Measurements from ENCODE around the gene POLR2J3. TPM values are rescaled to one million over a fixed set of nuclear protein-coding genes. Genes with fewer than 3 reads are reported as not detected.
"Not testable (repeated sequence)": the region's sequence is repeated elsewhere in the genome, so short reads cannot be mapped to it uniquely, and the experiment has no call there.

POLR2J3 gene
- total RNA-seq, 1 donor from 2014 or later, result 18.9 TPM

DNA sequence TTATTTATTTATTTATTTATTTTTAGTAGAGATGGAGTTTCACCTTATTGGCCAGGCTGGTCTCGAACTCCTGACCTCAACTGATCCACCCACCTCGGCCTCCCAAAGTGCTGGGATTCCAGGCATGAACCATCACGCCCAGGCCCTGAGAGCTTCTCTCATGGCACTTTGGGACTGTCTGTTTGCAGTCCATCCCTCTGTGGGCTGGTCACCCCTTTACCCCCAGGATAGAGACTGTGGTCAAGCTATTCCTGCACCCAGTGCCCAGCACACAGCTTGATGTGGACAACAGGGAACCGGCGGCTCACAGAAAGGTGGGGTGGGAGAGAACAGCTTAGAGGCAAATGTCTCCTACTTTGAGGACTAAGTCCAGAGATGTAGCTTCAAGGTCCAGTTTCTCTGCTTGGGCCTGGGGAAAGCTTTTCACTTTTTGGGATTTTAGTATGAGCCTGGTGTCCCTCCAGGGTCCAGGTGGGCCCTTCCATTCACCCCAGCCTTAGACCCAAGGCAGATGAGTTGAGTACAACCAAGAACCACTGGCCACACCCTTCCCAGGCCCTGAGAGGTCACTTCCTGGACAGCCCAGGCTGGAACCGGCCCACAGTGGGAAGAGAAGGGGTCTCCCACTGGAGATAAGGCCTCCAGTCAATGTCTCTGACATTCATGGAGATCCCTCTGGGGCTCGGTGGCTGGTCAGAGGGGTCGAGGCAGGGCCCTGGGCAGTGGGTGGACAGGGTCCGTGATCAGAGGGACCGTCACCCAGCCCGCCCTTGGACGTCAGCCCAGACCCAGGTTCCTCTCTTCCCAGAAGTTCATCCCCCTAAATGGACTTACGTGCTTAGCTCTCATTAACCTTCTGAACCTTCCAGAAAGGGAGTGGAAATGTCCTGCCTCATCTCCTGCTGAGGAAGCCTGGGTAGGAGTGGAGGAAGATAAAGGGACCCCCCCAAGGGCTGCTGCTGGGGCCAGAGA, 44.3 kb downstream of the POLR2J3 start:
- intact Hi-C loops (cut with DNase I); DNase-seq (ENCODE audit: low spot score): not testable (repeated sequence)

GRCh38 chr7:102527182-102527581, 45.2 kb downstream of the POLR2J3 start:
- DNase-seq (ENCODE audit: low spot score), result peak; percentile 55
- intact Hi-C loops (cut with DNase I), result not testable (repeated sequence)

GRCh38 chr7:102524803-102525202, 47.6 kb downstream of the POLR2J3 start:
- intact Hi-C loops (cut with DNase I), result not testable (repeated sequence)
- peak; percentile 74 for DNase-seq (ENCODE audit: low spot score)

DNA sequence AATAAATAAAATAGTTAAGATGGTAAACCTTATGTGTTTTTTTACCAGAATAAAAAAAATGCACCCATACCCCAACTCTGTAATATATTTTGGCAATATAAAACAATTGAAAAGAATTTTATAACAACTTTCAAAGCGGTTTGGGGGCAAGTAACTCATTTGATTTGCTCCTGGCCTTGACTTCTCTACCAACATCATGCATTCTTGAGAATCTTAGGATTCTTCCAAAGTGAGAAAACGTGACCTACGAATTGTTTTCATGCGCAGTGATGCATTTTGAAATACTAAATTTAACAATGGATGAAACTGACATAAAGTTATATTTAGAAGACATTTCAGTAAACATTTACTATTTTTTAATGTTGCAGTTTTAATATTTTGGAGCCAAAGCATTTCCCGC, 51.6 kb downstream of the POLR2J3 start:
- DNase-seq (ENCODE audit: low spot score); intact Hi-C loops (cut with DNase I): not testable (repeated sequence)

GRCh38 chr7:102517550-102518147, 54.7 kb downstream of the POLR2J3 start, which contains the start of gene RASA4B:
TSS of gene RASA4B (minus strand) at chr7:102517777. CDS start at chr7:102517710, 67 bp downstream.
- peak; percentile 54 for DNase-seq (ENCODE audit: low spot score)
- intact Hi-C loops (cut with DNase I), result not testable (repeated sequence)

Other genes with a start within 250 kb of the POLR2J3 start
- gene SPDYE6, start 216.1 kb downstream of the POLR2J3 start, total RNA-seq, result not detected
- 15.4 TPM for gene PRKRIP1, start 176.2 kb downstream of the POLR2J3 start, total RNA-seq
- 6.8 TPM for gene ORAI2, start 139.0 kb downstream of the POLR2J3 start, total RNA-seq
- 6.5 TPM for gene ALKBH4, start 107.7 kb downstream of the POLR2J3 start, total RNA-seq
- gene LRWD1, start 107.6 kb downstream of the POLR2J3 start, total RNA-seq, result 9.9 TPM
- 58.7 TPM for gene POLR2J, start 93.7 kb downstream of the POLR2J3 start, total RNA-seq
- 6.3 TPM for gene RASA4B, start 54.8 kb downstream of the POLR2J3 start, total RNA-seq
- 7.7 TPM for gene UPK3BL2, start 28.9 kb downstream of the POLR2J3 start, total RNA-seq
- not detected for gene SPDYE2, start 21.4 kb downstream of the POLR2J3 start, total RNA-seq
- 40.9 TPM for gene RASA4, start 44.2 kb upstream of the POLR2J3 start, total RNA-seq
- gene UPK3BL1, start 70.2 kb upstream of the POLR2J3 start, total RNA-seq, result 10.3 TPM
- not detected for gene SPDYE2B, start 77.7 kb upstream of the POLR2J3 start, total RNA-seq
- gene POLR2J2, start 99.1 kb upstream of the POLR2J3 start, total RNA-seq, result 6.5 TPM
- 6.7 TPM for gene FAM185A, start 176.4 kb upstream of the POLR2J3 start, total RNA-seq

Data from cardiac septum (tissue), 1 donor.